Gastrocnemius medialis (tissue), 4 donors: ENCODE measurements around the gene UTP4. TPM values are rescaled to one million over a fixed set of nuclear protein-coding genes. Genes with fewer than 3 reads are reported as not detected.

ENCODE experiments used
- ATAC-seq, 2 donors: fragments of 150-250 bp; one replicate each; pipeline ENCODE4 v1.9.1; 2016
- DNase-seq, 2 donors: peaks; one replicate each; pipeline ENCODE4 v3.0.0-alpha.2; 2019
- H3K27ac ChIP-seq, 4 donors: fragments of 200-600 bp; sonication (generic); 1 replicate in 1 of 4; 2 replicates in 3 of 4; pipeline ENCODE4 v1.5.1; 2016 to 2018; ENCODE audit warnings: mild to moderate bottlenecking in 2 of 4, moderate library complexity in 1 of 4
- H3K27me3 ChIP-seq, 3 donors: fragments of 200-600 bp; sonication (generic) in 2 of 3; 1 replicate in 1 of 3; 2 replicates in 2 of 3; pipeline versions ENCODE4 v1.5.1 to v1.6.0; 2016 to 2019; ENCODE audit warnings: mild to moderate bottlenecking in 1 of 3, moderate library complexity in 1 of 3
- H3K36me3 ChIP-seq, 2 donors: fragments of 200-600 bp; sonication (generic) in 1 of 2; one replicate each; pipeline ENCODE4 v1.5.1; 2017 to 2018
- H3K4me1 ChIP-seq, 2 donors: fragments of 200-600 bp; sonication (generic) in 1 of 2; one replicate each; pipeline ENCODE4 v1.5.1; 2016 to 2017; ENCODE audit warnings: mild to moderate bottlenecking in 2 of 2
- H3K4me3 ChIP-seq, 4 donors: fragments of 200-600 bp; sonication (generic) in 3 of 4; 1 replicate in 1 of 4; 2 replicates in 3 of 4; pipeline ENCODE4 v1.5.1; 2016 to 2019; ENCODE audit warnings: mild to moderate bottlenecking in 2 of 4
- H3K9me3 ChIP-seq, 3 donors: fragments of 200-600 bp; sonication (generic) in 2 of 3; 1 replicate in 1 of 3; 2 replicates in 2 of 3; pipeline ENCODE4 v1.5.1; 2016 to 2019
- CTCF ChIP-seq, 5 experiments: fragments of 450-650 bp in 3 of 5; fragments of 200-600 bp in 2 of 5; sonication (generic) in 2 of 5; IDR thresholded peaks in 4 of 5; conservative IDR thresholded peaks in 1 of 5; 1 replicate in 4 of 5; 2 replicates in 1 of 5; pipeline ENCODE4 v1.5.1; 2016 to 2019; ENCODE audit warnings: antibody characterized with exemption in 5 of 5, mild to moderate bottlenecking in 3 of 5, moderate library complexity in 3 of 5
- POLR2A ChIP-seq, 2 donors: fragments of 450-650 bp; IDR thresholded peaks; one replicate each; pipeline ENCODE4 v1.6.1; 2017; ENCODE audit warnings: antibody characterized with exemption in 2 of 2, mild to moderate bottlenecking in 2 of 2, moderate library complexity in 2 of 2
- in situ Hi-C, 4 donors: fragments of 200-750 bp; cut with MboI; loops; one replicate each; pipeline versions ENCODE4 v1.15.0 to v1.8.0; 2017; ENCODE audit warnings: low sequenced_read_pairs in 4 of 4
- intact Hi-C: fragments of 100-400 bp; cut with DNase I; formaldehyde crosslinking; loops from one replicate; pipeline ENCODE4 v1.15.1; 2023; ENCODE audit warnings: low total_unique reads
- total RNA-seq, 4 donors: library from RNA; depleted of rRNA; stranded (reverse); fragments of >200 nt; gene quantifications; one replicate each; pipeline versions ENCODE4 v1.1.0 to v1.2.3, GENCODE V29; 2016

The UTP4 gene
- total RNA-seq, 4 donors from 2014 or later: 33.1 to 44.2 (median 35.5) TPM

- Histone ChIP-seq H3K4me3 (no peak overlapping the region), H3K9me3 (no peaks in the 10 kb centered on the region), H3K27me3 (no peaks in the 10 kb centered on the region), H3K36me3 (peaks cover 0 to 82% of the 10 kb centered on the region in 2 donors), H3K27ac (no peak overlapping the region), H3K4me1 (no peaks in the 10 kb centered on the region)
- DNase-seq: no peak
- in situ Hi-C loops (loop anchor here in 1 of 4 donors (25.0 kb wide), 1 partner anchor 121 kb away; no protein-coding TSS in a partner anchor), intact Hi-C loops (no loop called here)
- TF ChIP-seq CTCF (IDR thresholded peaks at IDR 0.05 in 4 of 5, conservative IDR thresholded peaks at IDR 0.05 in 1 of 5): no peak
- TF ChIP-seq POLR2A (IDR thresholded peaks at IDR 0.05): no peak
- no peak for ATAC-seq
Measured at GRCh38 chr16:69166221-69166833, 33.9 kb downstream of the UTP4 start.

GRCh38 chr16:69166946-69167930 lies 34.8 kb downstream of the UTP4 start:
- no peak overlapping the region for H3K4me3 ChIP-seq
- in situ Hi-C loops (loop anchor here in 1 of 4 donors (25.0 kb wide), 1 partner anchor 120 kb away; no protein-coding TSS in a partner anchor), intact Hi-C loops (no loop called here)
- no peaks in the 10 kb centered on the region for H3K9me3 ChIP-seq
- H3K27ac ChIP-seq: no peak overlapping the region
- H3K4me1 ChIP-seq: no peaks in the 10 kb centered on the region
- H3K27me3 ChIP-seq: no peaks in the 10 kb centered on the region
- ATAC-seq (no peak), DNase-seq (no peak)
- H3K36me3 ChIP-seq: peaks cover 0 to 74% of the 10 kb centered on the region in 2 donors
- TF ChIP-seq CTCF (IDR thresholded peaks at IDR 0.05 in 4 of 5, conservative IDR thresholded peaks at IDR 0.05 in 1 of 5) (no peak), POLR2A (IDR thresholded peaks at IDR 0.05) (no peak)

- DNase-seq: no peak
- no peak overlapping the region for H3K27ac ChIP-seq
- peaks cover 0 to 61% of the 10 kb centered on the region in 2 donors for H3K36me3 ChIP-seq
- no peaks in the 10 kb centered on the region for H3K9me3 ChIP-seq
- peaks cover 0 to 10% of the 10 kb centered on the region in 2 donors for H3K4me1 ChIP-seq
- intact Hi-C loops: no loop called here
- no peaks in the 10 kb centered on the region for H3K27me3 ChIP-seq
- in situ Hi-C loops: loop anchor here in 1 of 4 donors (25.0 kb wide), 1 partner anchor 118 kb away; no protein-coding TSS in a partner anchor
- no peak for ATAC-seq
- TF ChIP-seq POLR2A (IDR thresholded peaks at IDR 0.05): no peak
- no peak for TF ChIP-seq CTCF (IDR thresholded peaks at IDR 0.05 in 4 of 5, conservative IDR thresholded peaks at IDR 0.05 in 1 of 5)
- no peak overlapping the region for H3K4me3 ChIP-seq
Measured at GRCh38 chr16:69169051-69169450, 36.6 kb downstream of the UTP4 start.

- no peak for ATAC-seq
- in situ Hi-C loops: loop anchor here in 1 of 4 donors (25.0 kb wide), 1 partner anchor 118 kb away; no protein-coding TSS in a partner anchor
- H3K27ac ChIP-seq: no peak overlapping the region
Measured at GRCh38 chr16:69169607-69170352, 37.3 kb downstream of the UTP4 start.

More at GRCh38 chr16:69169607-69170352, 37.3 kb downstream of the UTP4 start:
- Histone ChIP-seq H3K36me3 (peaks cover 0 to 54% of the 10 kb centered on the region in 2 donors), H3K27me3 (no peaks in the 10 kb centered on the region), H3K4me1 (peaks cover 0 to 12% of the 10 kb centered on the region in 2 donors), H3K9me3 (no peaks in the 10 kb centered on the region), H3K4me3 (no peak overlapping the region)
- TF ChIP-seq POLR2A (IDR thresholded peaks at IDR 0.05) (no peak), CTCF (IDR thresholded peaks at IDR 0.05 in 4 of 5, conservative IDR thresholded peaks at IDR 0.05 in 1 of 5) (no peak)
- intact Hi-C loops: no loop called here
- no peak for DNase-seq
